Umbilical cord (tissue), 2 donors: ENCODE data around the gene SNAP25. TPM values are rescaled to one million over a fixed set of nuclear protein-coding genes. Genes with fewer than 3 reads are reported as not detected.

Experiments
- DNase-seq: peaks from one replicate; pipeline ENCODE4 v3.0.0-alpha.2; 2015; ENCODE audit warnings: low spot score
- total RNA-seq: library from RNA; depleted of rRNA; stranded (reverse); fragments of >200 nt; gene quantifications from one replicate; pipeline ENCODE4 v1.2.3, GENCODE V29; 2014; ENCODE audit warnings: low replicate concordance; ENCODE audit not compliant: insufficient read depth

The SNAP25 gene
- total RNA-seq, 1 donor from 2014 or later = 6.7 TPM

DNA sequence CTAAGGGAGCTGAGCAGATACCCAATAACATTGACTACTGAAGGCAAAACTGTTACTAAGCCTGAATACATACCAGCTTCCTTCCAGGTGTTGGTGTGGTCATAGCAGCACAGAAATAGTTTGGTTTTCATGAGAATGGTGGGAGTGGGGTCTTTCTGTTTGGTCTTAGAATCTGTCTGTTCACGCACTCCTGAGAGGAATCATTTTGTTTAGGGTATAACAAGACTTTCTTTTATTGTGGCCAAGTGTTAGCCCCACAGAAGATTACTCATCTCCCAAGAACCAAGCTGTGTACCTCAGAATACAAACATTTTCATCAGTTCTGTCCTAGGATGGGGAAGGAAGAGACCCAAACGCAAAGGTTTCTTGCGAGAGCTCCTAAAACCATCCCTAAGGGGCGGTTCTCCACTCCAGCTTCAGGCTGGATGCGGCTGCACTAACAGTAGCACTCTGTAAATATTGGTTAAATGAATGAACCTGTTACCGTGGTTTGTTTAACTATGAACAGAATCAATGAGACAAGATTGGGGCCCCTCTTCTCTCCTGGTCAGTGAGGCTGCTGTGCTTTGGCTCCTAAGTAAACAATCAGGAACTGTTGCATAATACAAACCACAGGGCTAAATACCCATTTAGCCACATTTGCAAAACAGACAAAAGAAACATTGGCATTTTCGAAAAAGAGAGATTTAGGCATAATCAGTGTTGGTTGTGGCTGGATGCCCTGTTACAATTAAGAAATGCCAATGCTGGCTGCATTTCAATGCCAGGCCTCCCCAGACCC is 44.9 kb downstream of the SNAP25 start:
- DNase-seq = no peak

DNA sequence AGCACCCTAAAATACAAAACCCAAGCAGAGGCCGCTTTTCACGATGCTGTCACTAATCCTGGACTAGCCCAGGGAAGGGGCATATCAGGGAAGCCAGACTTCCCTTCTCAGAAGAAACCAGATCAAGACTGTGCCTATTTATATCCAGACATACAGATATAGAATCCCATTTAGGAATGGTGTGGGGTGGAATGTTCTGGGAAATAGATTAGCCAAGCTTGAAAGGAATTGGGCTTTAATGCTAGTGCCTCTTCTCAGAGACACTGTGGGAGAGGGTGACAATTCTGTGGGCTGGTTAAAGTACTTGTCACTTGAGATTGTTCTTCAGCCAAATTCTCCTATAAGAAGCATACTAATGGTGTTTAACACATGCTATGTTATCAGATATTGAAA is 45.5 kb downstream of the SNAP25 start:
- DNase-seq = peak; percentile 13

- DNase-seq = no peak
Observed at GRCh38 chr20:10268636-10269035, 50.0 kb downstream of the SNAP25 start.

DNA sequence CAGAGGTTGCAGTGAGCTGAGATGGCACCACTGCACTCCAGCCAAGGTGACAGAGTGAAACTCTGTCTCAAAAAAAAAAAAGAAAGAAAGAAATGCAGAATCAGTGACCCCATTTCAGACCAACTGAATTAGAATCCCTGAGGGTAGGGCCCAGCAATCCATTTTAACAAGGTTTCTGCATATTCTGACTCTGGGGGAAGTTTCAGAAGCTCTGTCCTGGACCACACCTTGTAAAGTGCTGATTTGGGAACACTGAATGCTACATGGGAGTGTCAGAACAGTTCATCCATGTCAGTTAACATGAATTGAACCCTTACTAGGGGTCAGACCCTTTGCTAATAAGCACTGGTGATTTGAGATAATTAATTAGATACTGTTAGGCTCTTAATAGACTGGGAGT is 52.0 kb downstream of the SNAP25 start:
- no peak for DNase-seq

GRCh38 chr20:10271494-10272219 is 53.0 kb downstream of the SNAP25 start:
- DNase-seq = no peak

GRCh38 chr20:10276878-10277580 is 58.4 kb downstream of the SNAP25 start:
- peak; percentile 19 for DNase-seq

GRCh38 chr20:10277616-10278015 is 59.0 kb downstream of the SNAP25 start:
- peak; percentile 42 for DNase-seq

- peak; percentile 64 for DNase-seq
Observed at GRCh38 chr20:10278412-10278811, 59.8 kb downstream of the SNAP25 start.

DNA sequence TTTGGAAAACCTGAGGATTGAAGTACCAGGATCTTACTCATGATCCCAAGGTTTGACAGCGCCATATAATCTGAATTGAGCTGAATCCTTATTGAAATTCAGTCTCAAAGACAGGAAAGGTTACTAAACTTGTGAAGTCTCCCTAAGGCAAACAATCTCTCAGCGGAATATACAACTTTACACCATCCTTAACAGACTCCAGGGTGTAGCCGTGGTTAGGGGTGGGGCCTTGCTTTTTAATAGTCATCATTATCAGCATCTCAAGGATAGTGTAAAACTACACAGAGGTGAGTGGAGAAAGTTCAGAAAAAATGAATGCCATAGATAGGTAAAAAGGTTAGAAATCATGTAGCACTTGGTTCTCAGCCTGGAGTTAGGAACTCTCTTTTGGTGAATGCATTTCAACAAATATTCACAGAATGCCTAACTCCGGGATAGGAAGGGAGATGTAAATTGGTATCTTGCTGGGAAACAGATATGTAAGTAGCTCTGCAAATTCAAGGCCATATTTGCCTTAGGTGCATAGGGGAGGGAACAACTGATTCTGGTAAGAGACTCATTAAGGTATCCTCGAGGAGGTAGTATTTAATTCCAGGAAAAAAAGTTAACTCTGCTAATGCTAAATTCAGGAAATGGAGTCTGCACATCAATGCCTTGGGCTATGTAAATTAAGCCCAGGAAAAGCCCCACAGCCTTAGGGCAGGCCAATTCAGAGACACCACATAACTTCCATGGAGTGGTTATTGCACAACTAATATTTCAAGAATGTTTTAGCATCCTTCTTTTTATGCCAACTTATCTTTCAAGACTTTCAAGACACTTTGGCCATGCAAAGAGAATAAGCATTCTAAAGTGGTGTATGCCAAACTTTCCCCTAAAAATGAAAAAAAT is 61.6 kb downstream of the SNAP25 start:
- DNase-seq = peak; percentile 53

DNA sequence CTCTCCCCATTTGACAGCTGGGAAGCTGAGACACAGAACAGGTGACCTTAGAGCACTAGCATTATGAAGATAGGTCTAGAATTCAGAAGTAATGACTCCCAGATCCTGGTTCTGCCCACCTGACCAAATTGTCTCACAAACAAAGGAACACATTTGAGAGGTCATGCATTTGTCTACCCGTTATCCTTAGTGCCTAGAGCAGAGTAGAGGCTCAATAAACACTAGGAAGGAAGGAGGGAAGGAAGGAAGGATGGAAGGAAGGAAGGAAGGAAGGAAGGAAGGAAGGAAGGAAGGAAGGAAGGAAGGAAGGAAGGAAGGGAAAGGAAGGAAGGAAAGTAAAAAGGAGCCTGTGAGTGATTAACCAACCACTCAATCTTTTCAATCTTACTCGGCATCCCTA is 63.3 kb downstream of the SNAP25 start:
- no peak for DNase-seq

DNA sequence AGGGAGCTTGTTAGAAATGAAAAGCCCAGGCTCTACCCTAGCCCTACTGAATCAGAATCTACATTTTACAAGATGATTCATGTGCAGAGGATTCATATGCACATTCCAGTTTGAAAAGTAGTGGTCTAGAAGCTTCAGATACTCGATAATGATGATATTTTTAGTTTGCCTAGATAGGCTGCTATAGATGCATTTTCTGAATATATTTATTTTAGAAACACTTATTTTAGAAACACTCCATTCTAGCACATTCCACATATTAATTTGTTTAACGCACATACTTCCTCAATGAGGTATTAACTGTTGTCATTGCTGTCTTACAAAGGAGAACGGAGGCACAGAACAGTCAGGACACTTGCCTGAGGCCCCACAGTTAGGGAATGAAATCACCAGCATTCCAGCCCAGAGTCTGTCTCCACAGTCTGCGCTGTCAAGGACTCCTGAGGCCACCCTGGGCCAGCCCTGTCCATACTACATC is 64.4 kb downstream of the SNAP25 start:
- DNase-seq = no peak

GRCh38 chr20:10286356-10286755 is 67.7 kb downstream of the SNAP25 start:
- DNase-seq = no peak

DNA sequence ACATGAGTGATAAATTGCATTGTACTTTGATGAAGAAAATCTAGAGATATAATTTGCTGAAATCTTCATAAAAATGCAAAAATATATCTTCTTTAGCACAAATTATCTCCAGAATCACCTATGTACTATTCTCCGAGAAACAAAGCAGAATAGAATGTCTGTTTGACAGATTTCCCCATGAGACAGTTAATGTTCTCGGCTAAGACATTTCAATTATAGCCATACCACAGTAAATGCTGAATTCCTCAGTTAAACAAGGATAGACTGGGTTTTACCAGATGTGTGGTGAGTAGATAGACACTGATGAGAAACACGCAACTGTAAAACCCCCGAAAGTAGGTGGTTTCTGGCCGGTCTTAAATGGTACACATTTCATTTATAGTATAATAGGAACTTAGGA is 69.8 kb downstream of the SNAP25 start:
- DNase-seq = no peak

GRCh38 chr20:10288954-10289646 is 70.5 kb downstream of the SNAP25 start:
- no peak for DNase-seq

- no peak for DNase-seq
Observed at GRCh38 chr20:10291568-10292248, 73.1 kb downstream of the SNAP25 start.

- no peak for DNase-seq
Observed at GRCh38 chr20:10297223-10297622, 78.6 kb downstream of the SNAP25 start.

- DNase-seq = no peak
Observed at GRCh38 chr20:10297684-10298240, 79.1 kb downstream of the SNAP25 start.

DNA sequence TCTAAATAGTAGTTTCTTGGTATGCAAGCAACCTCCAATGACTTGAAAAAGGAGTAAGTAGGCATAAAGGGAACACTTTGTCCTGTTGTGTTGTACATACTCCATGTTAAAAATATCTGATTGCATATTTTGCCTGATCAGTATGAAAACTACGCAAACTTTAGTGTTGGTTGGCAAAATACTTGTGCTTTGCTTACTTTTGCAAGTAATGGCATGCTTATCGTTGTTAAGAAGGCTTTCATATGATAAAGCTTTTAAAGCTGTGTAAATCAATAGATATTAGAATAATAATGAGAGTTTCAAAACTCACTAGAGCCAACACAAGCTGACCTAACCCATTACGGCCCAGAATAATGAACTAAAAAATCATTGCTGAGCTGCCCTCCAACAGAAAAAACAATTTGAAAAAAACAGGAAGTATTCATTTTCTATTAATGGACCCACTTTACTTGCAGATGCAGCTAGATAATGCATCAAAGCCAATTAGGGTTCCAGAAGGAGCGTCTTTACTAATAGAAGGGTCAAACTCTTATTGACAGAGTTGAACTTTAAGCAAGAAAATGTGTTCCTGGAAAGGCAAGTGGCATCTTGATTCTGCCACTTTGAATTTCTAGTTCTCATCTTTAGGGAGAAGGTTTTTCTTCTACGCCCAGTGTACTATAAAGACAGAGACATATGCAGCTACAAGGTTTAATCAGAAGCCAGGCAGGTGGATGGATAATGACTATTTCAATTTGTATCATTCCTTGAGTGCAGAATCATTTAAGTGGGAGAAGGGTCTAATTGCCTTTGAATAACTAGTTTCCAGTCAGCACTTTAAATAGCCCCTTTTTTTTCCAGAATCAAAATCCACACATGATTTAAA is 82.2 kb downstream of the SNAP25 start:
- no peak for DNase-seq

GRCh38 chr20:10303852-10304251 is 85.2 kb downstream of the SNAP25 start:
- no peak for DNase-seq
